ENCODE results near the gene SCML1.

GRCh38 chrX:17736856-17737709, at the start of gene SCML1:
- TF ChIP-seq SP1 (IDR thresholded peaks at IDR 0.05; ENCODE audit: low read depth) (peak; percentile 59), EGR1 (IDR thresholded peaks at IDR 0.05; ENCODE audit: low read depth) (no peak), CTCF (IDR thresholded peaks at IDR 0.05 in 2 of 3, conservative IDR thresholded peaks at IDR 0.05 in 1 of 3; ENCODE audit: borderline replicate concordance in 1 of 3, insufficient read depth in 1 of 3, low read depth in 2 of 3, low read length in 2 of 3) (no peak)

Measured in HCT116 (cell line).